Measurements from ENCODE around the gene SPART. TPM values are rescaled to one million over a fixed set of nuclear protein-coding genes. Genes with fewer than 3 reads are reported as not detected.

The SPART gene
- total RNA-seq (93.0 and 112 TPM in 2 replicates), polyA plus RNA-seq (90.2 and 109 TPM in 2 replicates), polyA minus RNA-seq (ENCODE audit: low replicate concordance) (14.5 and 24.3 TPM in 2 replicates)
- 65.1 and 68.1 TPM in 2 replicates for polyA plus RNA-seq (2012)

- peak within 1 kb of the TSS; percentile 100 for H3K27ac ChIP-seq (ENCODE audit: insufficient read depth, low read length)
- peak; percentile 83 to 91 for DNase-seq (ENCODE audit: low read depth in 2 of 2)
- H3K79me2 ChIP-seq (ENCODE audit: control insufficient read depth, insufficient read depth, low read length): peaks cover 38% of the 10 kb centered on the region
These were observed at the start of gene SPART for GRCh38 chr13:36346222-36347083. TSS of gene SPART (minus strand) at chr13:36346394. CDS start at chr13:36335830, 10,564 bp downstream.

GRCh38 chr13:36395280-36395679, 49.1 kb upstream of the SPART start:
- Histone ChIP-seq H3K4me2 (ENCODE audit: extremely low read depth, insufficient read depth, low read length) (no peak overlapping the region), H3K27me3 (ENCODE audit: control insufficient read depth, insufficient read depth, low read length) (no peaks in the 10 kb centered on the region), H3K9ac (ENCODE audit: insufficient read depth, low read length) (no peak overlapping the region), H4K20me1 (ENCODE audit: control insufficient read depth, extremely low read depth, insufficient read depth, low read length) (no peaks in the 10 kb centered on the region), H3K4me3 (replicated peaks in 1 of 4; ENCODE audit: control extremely low read depth in 1 of 4, insufficient read depth in 1 of 4, low read depth in 3 of 4, low read length in 4 of 4) (no peak overlapping the region), H3K4me1 (ENCODE audit: control insufficient read depth, extremely low read depth, insufficient read depth, low read length) (no peaks in the 10 kb centered on the region), H2AFZ (ENCODE audit: low read length) (no peak overlapping the region), H3K9me3 (ENCODE audit: control insufficient read depth, insufficient read depth, low read depth, low read length) (no peaks in the 10 kb centered on the region), H3K27ac (ENCODE audit: insufficient read depth, low read length) (no peak overlapping the region), H3K79me2 (ENCODE audit: control insufficient read depth, insufficient read depth, low read length) (no peaks in the 10 kb centered on the region), H3K36me3 (ENCODE audit: control insufficient read depth, insufficient read depth, low read length) (no peaks in the 10 kb centered on the region)
- TF ChIP-seq EZH2 (IDR thresholded peaks at IDR 0.05; ENCODE audit: low read length, missing control alignments) (no peak), CTCF (conservative IDR thresholded peaks at IDR 0.05 in 1 of 2, IDR thresholded peaks at IDR 0.05 in 1 of 2; ENCODE audit: low read depth in 1 of 2, low read length in 2 of 2) (peak; percentile 63 to 65)
- DNase-seq (ENCODE audit: low read depth in 2 of 2): peak; percentile 68 to 81

More at GRCh38 chr13:36346222-36347083, at the start of gene SPART:
- H3K36me3 ChIP-seq (ENCODE audit: control insufficient read depth, insufficient read depth, low read length): no peaks in the 10 kb centered on the region
- peak within 1 kb of the TSS; percentile 64 for H2AFZ ChIP-seq (ENCODE audit: low read length)
- H3K9me3 ChIP-seq (ENCODE audit: control insufficient read depth, insufficient read depth, low read depth, low read length): no peaks in the 10 kb centered on the region
- peaks cover 2% of the 10 kb centered on the region for H3K4me1 ChIP-seq (ENCODE audit: control insufficient read depth, extremely low read depth, insufficient read depth, low read length)
- peak within 1 kb of the TSS; percentile 74 to 97 (median 92) for H3K4me3 ChIP-seq (replicated peaks in 1 of 4; ENCODE audit: control extremely low read depth in 1 of 4, insufficient read depth in 1 of 4, low read depth in 3 of 4, low read length in 4 of 4)
- H3K9ac ChIP-seq (ENCODE audit: insufficient read depth, low read length): peak within 1 kb of the TSS; percentile 98
- peak within 1 kb of the TSS; percentile 99 for H3K4me2 ChIP-seq (ENCODE audit: extremely low read depth, insufficient read depth, low read length)
- no peaks in the 10 kb centered on the region for H4K20me1 ChIP-seq (ENCODE audit: control insufficient read depth, extremely low read depth, insufficient read depth, low read length)
- TF ChIP-seq EZH2 (IDR thresholded peaks at IDR 0.05; ENCODE audit: low read length, missing control alignments) (no peak), CTCF (conservative IDR thresholded peaks at IDR 0.05 in 1 of 2, IDR thresholded peaks at IDR 0.05 in 1 of 2; ENCODE audit: low read depth in 1 of 2, low read length in 2 of 2) (peak; percentile 95 to 96)
- no peaks in the 10 kb centered on the region for H3K27me3 ChIP-seq (ENCODE audit: control insufficient read depth, insufficient read depth, low read length)

GRCh38 chr13:36385489-36385888, 39.3 kb upstream of the SPART start:
- no peaks in the 10 kb centered on the region for H3K27me3 ChIP-seq (ENCODE audit: control insufficient read depth, insufficient read depth, low read length)
- no peak overlapping the region for H3K9ac ChIP-seq (ENCODE audit: insufficient read depth, low read length)
- TF ChIP-seq EZH2 (IDR thresholded peaks at IDR 0.05; ENCODE audit: low read length, missing control alignments): no peak
- TF ChIP-seq CTCF (conservative IDR thresholded peaks at IDR 0.05 in 1 of 2, IDR thresholded peaks at IDR 0.05 in 1 of 2; ENCODE audit: low read depth in 1 of 2, low read length in 2 of 2): no peak
- H3K9me3 ChIP-seq (ENCODE audit: control insufficient read depth, insufficient read depth, low read depth, low read length): no peaks in the 10 kb centered on the region
- DNase-seq (ENCODE audit: low read depth in 2 of 2): peak; percentile 42 to 58
- H3K4me3 ChIP-seq (replicated peaks in 1 of 4; ENCODE audit: control extremely low read depth in 1 of 4, insufficient read depth in 1 of 4, low read depth in 3 of 4, low read length in 4 of 4): no peak overlapping the region
- H3K4me1 ChIP-seq (ENCODE audit: control insufficient read depth, extremely low read depth, insufficient read depth, low read length): no peaks in the 10 kb centered on the region
- no peak overlapping the region for H3K4me2 ChIP-seq (ENCODE audit: extremely low read depth, insufficient read depth, low read length)
- H3K79me2 ChIP-seq (ENCODE audit: control insufficient read depth, insufficient read depth, low read length): no peaks in the 10 kb centered on the region
- H4K20me1 ChIP-seq (ENCODE audit: control insufficient read depth, extremely low read depth, insufficient read depth, low read length): no peaks in the 10 kb centered on the region
- H3K27ac ChIP-seq (ENCODE audit: insufficient read depth, low read length): no peak overlapping the region
- no peaks in the 10 kb centered on the region for H3K36me3 ChIP-seq (ENCODE audit: control insufficient read depth, insufficient read depth, low read length)
- H2AFZ ChIP-seq (ENCODE audit: low read length): no peak overlapping the region
